NCI-H1930 (cell line): ENCODE results near the gene BEND6.
"Not testable (repeated sequence)": the region's sequence is repeated elsewhere in the genome, so short reads cannot be mapped to it uniquely, and the experiment has no call there.

Experiments
- DNase-seq, 2 experiments: peaks; one replicate each; lab custom pipeline; 2025; lab: John Stamatoyannopoulos, UW

Gene BEND6

DNA sequence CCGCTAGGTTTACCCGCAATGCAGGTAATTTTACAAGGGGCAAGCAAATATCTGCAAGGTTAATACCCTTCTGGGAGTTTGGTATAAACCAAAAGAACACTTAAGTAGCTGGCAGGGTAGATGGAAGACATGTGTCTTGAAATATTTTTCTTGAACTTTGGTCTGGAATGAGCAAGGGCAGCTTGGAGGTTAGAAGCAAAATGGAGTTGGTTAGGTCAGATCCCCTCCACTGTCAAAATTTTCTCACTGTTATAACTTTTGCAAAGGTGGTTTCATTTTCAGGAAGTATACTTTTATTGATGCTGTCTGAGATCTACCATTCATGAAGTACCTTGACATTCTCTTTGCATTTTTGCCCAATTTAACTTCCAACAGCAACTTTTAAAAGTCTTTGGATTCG is 78.3 kb downstream of the BEND6 start:
- DNase-seq = no peak

DNA sequence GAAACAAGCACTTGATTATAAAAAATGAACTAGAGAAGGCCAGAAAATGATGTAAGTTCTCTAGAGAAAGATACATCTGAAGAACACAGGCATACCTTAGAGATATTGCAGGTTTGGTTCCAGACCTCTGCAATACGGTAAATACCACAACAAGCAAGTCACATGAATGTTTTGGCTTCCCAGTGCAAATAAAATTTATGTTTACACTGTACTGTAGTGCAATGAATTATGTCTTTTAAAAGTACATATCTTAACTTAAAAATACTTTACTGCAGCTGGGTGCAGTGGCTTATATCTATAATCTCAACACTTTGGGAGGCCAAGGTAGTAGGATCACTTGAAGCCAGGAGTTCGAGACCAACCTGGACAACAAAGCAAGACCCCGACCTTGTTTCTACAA is 80.6 kb downstream of the BEND6 start:
- DNase-seq = no peak

DNA sequence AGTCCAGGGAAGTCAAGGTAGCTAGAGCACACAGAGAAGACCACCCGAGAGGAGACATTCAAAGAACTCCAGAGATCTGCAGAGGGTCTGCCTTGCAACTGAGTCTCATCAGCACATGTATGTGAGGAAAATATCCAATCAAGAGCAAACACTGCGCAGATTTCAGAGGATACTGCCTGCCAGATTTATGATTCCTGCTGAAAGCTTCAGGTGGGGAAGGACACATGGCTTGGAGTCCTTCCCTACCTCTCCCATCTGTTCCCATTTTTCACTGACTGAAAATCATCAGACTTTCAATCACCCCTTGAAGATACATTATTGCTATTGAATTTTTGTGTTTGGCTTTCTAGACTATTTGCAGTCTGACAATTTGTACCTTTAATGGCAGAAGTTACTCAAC is 84.0 kb downstream of the BEND6 start:
- no peak for DNase-seq

DNA sequence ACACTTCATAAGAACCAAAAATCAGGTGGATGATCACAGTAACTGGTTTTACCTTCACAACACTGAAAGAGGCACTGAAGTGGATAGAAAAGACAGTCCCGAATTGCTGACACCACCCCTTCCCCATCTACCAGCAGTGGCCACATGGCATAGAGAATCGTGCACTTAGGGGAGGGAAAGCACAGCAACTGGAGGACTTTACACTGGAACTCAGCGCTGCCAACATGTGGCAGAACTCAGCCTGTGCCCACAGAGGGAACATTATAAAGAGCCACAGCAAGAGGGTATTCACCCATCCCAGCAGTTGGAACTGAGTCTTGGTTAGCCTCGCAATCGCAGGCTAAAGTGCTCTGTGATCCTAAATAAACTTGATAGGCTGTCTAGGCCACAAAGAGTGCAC is 85.1 kb downstream of the BEND6 start:
- no peak for DNase-seq

DNA sequence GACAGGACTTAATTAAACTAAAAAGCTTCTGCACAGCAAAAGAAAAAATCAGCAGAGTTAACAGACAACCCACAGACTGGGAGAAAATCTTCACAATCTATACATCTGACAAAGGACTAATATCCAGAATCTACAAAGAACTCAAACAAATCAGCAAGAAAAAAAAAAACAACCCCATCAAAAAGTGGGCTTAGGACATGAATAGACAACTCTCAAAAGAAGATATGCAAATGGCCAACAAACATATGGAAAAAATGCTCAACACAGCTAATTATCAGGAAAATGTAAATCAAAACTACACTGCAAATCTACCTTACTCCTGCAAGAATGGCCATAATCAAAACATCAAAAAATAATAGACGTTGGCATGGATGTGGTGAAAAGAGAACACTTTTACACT is 89.2 kb downstream of the BEND6 start:
- DNase-seq = not testable (repeated sequence)

DNA sequence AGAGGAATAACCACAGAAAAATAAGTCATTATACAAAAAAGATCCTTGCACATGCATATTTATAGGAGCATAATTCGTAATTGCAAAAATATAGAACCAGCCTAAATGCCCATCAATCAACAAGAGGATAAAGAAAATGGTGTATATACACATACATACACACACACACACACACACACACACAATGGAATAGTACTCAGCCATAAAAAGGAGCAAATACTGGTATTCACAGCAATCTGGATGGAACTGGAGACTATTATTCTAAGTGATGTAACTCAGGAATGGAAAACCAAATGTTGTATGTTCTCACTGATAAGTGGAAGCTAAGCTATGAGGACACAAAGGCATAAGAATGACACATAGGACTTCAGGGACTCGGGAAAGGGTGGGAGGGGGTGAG is 89.7 kb downstream of the BEND6 start:
- no peak for DNase-seq

DNA sequence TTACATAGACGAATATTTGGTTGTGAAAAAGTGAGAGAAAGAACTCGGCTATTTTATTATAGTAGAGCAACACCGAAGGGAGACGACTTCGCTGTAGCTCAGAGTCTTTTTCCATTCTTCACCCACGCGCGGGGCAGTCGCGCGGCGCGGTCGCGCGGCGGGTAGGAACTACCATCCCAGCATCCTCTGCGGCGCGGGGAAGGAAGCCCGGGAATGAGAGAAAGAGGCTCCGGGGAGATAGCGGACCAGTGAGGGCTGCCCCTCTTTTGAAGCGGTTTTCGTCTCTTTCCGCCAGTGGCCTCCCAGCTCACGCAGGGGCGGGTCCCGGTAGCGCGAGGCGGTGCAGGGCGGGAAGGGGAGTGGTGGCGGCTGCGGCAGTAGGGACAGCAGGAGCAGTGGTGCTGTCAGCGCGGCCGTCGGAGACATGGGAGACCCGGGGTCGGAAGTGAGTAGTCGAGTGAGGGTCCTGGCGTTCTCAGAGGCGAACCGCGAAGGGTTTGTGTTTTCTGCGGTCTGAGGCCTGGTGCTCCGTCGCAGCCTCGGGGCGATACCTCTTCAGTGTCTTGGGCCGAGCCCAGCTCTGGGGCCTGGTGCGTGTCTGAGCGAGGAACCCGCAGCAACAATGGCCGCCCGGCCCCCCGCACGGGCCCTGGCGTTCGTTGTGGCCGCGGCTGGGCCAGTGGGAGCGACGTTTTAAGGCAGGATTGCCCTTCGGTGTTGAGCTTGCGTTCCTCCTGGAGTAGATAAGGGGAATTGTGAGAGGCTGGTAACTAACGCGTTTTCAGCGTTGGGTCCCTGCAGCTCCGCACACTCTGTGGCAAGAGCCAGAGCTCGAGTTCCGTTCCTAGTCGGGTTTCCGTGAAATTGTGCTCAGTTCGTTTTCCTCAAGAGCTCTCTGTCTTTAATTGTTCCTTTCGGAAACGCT is 91.7 kb downstream of the BEND6 start, which contains the start of gene KIAA1586:
KIAA1586 (plus strand) TSS at position 362 of the 925 bp plus-strand sequence; CDS start at position 425, 63 bp downstream.
- peak; percentile 79 to 86 for DNase-seq

DNA sequence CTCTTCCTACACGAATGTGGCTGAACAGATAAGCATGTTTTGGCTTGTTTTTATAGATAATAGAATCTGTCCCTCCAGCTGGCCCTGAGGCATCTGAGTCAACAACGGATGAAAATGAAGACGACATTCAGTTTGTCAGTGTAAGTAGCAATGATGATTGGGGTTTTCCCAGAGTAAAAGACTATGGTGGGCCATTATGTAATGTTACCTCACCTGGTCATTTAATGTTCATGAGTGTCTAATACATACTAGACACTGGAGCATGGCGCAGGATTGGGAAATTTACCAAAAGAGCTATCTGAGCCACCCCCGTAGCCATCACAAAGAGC is 92.3 kb downstream of the BEND6 start:
- not testable (repeated sequence) for DNase-seq

DNA sequence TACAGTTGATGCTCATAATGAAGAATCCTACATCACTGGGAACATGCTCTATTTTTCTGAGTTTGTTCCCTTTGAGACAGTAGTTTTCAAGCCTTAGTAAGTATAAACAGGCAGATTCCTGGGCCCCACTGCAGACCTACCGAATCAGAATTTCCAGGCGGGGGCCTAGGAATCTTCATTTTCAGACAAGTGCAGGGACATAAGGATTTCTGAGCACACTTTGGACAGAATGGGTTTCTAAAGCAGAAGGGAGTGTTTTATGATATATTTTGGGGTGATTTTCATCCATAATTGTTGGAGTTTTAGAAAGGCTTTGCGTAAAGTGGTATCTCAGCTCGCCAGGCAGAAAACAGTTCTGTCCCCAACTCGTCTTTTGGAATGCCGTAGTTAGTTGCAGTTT is 93.0 kb downstream of the BEND6 start:
- DNase-seq = not testable (repeated sequence)

DNA sequence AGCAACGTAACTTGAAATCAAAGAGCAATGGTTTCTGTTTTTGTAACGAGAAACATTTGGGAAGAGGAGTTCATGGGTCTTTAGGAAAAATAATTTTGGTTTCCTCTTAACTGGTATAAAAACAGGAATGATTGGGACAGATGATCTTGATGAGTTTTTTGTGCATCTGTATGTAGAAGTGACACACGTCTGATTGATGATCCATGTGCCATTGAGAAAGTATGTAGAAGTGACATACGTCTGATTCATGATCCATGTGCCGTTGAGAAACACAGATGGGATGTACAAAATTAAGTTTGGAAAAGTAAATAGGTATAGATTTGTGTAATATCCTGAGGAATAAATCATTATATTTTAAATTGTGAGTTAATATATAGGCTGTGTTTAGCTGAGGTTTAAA is 93.7 kb downstream of the BEND6 start:
- DNase-seq = no peak

DNA sequence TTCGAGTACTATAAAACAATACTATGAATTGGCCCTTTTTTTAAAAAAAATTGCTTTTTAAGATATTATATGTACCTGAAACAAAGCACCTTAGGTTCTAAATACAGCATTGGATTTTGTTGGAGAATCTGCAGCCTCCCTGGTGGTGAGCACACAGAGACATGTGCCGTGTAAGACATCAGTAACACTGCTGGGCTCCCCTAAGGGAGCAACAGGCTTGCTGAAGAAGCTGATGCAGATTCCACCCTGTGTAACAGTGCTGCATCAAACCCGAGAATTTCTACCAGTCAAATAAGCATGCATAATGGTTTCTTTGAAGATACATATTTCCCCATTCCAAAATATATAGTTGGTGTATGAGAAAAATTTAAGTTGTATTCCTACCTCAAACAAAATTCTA is 108.9 kb downstream of the BEND6 start:
- DNase-seq = no peak

DNA sequence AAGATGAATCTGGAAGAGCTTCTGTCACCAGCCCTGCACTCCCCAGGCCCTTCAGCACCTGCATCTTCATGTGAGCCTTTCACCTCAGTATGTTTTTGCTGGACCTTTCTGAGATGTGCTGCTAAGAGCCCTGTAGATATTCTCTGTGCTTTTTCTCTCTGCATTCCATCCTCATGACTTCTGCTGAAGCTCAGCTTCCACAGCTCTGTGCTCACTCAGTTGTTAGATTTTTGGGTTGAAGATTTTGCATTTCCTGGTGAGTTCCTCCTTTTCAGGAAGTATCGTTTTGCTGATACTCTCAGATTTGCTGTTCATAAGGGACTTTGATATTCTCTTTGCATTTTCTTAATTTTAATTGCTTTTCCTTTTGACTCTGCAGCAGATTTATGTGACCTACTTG is 109.9 kb downstream of the BEND6 start:
- DNase-seq = no peak

DNA sequence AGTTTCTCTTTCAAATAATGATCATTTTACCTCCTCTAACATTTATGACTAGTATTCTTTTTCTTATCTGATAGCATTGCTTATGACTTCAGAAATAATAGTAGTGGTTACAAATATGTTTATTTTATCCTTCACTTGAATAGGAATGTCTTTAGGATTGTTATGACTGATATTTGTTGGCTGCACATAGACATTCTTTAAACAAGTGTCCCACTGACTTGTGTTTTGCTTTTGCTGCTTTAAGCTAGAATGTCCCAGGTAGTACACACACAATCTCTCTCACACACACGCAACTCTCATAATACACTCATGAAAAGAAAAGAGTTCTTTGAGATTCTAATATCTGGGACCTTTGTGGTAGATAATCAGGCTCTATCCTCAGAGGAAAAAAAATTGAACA is 113.2 kb downstream of the BEND6 start:
- no peak for DNase-seq

DNA sequence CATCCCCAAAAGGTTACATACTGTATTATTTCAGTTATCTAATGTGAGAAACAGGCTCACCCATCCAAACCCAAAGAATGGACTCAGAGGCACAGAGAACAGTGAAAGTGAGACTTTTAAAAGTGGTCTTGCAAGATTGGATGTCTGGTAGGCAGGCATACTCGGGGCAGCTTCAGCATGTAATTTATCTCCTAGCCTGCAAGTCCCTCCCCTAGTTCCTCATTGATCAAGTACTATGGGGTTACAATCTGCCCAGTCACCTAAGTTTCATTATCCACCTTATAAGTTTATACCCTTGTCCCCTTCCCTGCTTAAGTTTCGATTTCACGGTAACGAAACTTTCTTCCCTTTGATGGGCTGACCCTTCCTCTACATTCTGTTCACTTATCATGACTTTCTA is 114.3 kb downstream of the BEND6 start:
- DNase-seq = no peak

DNA sequence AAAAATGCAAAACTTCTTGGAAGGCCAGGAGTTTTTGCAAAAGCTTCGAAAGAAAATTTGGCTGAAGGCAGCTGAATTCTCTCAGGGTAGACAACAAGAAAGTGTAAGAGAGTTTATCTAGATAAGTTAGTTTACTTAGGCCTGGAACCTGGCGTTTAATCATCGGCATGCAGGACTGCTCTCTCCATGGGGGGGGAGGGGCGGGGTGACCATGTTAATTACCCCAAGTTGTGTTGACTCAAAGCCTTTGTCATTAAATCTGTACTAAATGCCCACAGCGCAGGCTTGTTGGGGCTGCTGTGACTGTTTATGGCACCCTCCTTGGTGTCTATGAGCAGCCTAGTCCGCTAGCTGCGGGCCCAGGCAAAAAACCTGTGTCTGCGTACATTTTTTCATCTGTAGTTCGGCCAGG is 115.0 kb downstream of the BEND6 start:
- DNase-seq = no peak

DNA sequence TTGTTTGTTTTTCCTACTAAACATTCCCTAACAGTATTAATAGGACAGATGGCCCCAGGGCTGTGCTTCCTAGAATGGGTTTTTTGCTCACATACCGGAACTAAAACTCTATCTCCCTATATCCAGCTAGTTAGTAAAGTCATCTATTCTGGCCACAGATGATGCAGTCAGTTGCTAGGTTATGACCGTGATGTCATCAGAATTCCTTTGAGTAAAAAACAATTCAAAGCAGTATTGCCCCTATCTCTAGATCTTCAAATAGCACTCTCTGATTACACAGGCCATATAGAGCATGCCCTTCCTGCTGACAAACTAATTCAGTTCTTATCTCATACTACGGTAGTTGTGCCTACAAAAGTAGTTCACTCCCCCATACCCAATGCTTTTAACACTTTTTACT is 117.2 kb downstream of the BEND6 start:
- DNase-seq = no peak

DNA sequence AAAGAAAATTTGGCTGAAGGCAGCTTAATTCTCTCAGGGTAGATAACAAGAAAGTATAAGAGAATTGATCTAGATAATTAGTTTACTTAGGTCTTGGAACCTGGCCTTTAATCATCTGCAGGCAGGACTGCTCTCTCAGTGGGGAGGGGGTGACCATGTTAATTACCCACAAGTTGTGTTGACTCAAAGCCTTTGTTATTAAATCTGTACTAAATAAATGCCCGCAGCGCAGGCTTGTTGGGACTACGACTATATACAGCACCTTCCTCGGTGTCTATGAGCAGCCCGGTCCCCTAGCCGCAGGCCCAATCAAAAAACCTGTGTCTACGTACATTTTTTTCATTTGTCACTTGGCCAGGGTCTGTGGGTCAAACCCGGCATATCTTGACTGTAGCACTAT is 119.5 kb downstream of the BEND6 start:
- no peak for DNase-seq

DNA sequence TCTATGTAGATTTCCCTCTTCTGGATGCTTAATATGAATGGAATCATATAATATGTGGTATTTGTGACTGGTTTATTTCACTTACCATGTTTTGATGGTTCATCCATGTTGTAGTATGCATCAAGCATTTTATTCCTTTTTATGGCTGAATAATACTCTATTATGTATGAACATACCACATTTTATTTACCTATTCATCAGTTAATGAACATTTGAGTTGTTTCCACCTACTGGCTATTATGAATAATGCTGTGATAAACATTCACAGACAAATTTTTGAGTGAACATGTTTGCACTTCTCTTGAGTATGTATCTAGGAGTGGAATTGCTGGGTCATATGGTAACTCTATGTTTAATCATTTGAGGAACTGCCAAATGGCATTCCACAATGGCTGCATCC is 120.2 kb downstream of the BEND6 start:
- no peak for DNase-seq
